HG03060 (cell line): ENCODE results near the gene NPC1.
A peak's percentile ranks its signal among the peaks of the same experiment; 100 is the strongest.
"Not testable (repeated sequence)": the region's sequence is repeated elsewhere in the genome, so short reads cannot be mapped to it uniquely, and the experiment has no call there.

Source experiments
- ATAC-seq: cut with Tn5 transposase; IDR thresholded peaks from one replicate; pipeline ENCODE4 v1.9.1; 2021; ENCODE audit warnings: low read depth, moderate number of reproducible peaks; ENCODE audit not compliant: unreplicated experiment

The NPC1 gene

GRCh38 chr18:23528580-23529472, 57.5 kb downstream of the NPC1 start:
- no peak for ATAC-seq

- no peak for ATAC-seq
Observed at GRCh38 chr18:23526501-23527063, 59.7 kb downstream of the NPC1 start.

GRCh38 chr18:23524213-23524707, 62.0 kb downstream of the NPC1 start:
- no peak for ATAC-seq

- ATAC-seq: no peak
Observed at GRCh38 chr18:23523429-23524212, 62.7 kb downstream of the NPC1 start.

GRCh38 chr18:23521907-23522306, 64.4 kb downstream of the NPC1 start:
- ATAC-seq: no peak

GRCh38 chr18:23521271-23521670, 65.0 kb downstream of the NPC1 start:
- ATAC-seq: no peak

GRCh38 chr18:23519734-23520133, 66.6 kb downstream of the NPC1 start:
- ATAC-seq: no peak

GRCh38 chr18:23515911-23516546, 70.3 kb downstream of the NPC1 start:
- peak; percentile 75 for ATAC-seq

GRCh38 chr18:23512641-23513040, 73.7 kb downstream of the NPC1 start:
- no peak for ATAC-seq

GRCh38 chr18:23512216-23512615, 74.1 kb downstream of the NPC1 start:
- ATAC-seq: not testable (repeated sequence)

- ATAC-seq: not testable (repeated sequence)
Observed at GRCh38 chr18:23510923-23511322, 75.4 kb downstream of the NPC1 start.

GRCh38 chr18:23506393-23506792, 79.9 kb downstream of the NPC1 start:
- ATAC-seq: no peak

- ATAC-seq: peak; percentile 63
Observed at GRCh38 chr18:23504720-23505119, 81.6 kb downstream of the NPC1 start.

- ATAC-seq: no peak
Observed at GRCh38 chr18:23503963-23504344, 82.4 kb downstream of the NPC1 start.

GRCh38 chr18:23503038-23503962, 83.0 kb downstream of the NPC1 start, which contains the start of gene RMC1:
RMC1 (plus strand) TSS chr18:23503511; CDS start chr18:23503619, 108 bp downstream.
- peak; percentile 33 for ATAC-seq

GRCh38 chr18:23502516-23503037, 83.7 kb downstream of the NPC1 start:
- no peak for ATAC-seq

- ATAC-seq: no peak
Observed at GRCh38 chr18:23501626-23502025, 84.7 kb downstream of the NPC1 start.

- no peak for ATAC-seq
Observed at GRCh38 chr18:23499291-23499781, 87.0 kb downstream of the NPC1 start.

GRCh38 chr18:23498877-23499276, 87.4 kb downstream of the NPC1 start:
- no peak for ATAC-seq
